GM12892 (cell line): ENCODE measurements around the gene IL6R.

Experiments used
- POLR2AphosphoS5 ChIP-seq: IDR thresholded peaks from 2 replicates; pipeline ENCODE4 v1.6.1; 2011; ENCODE audit warnings: low read depth, low read length, control low read depth
- TAF1 ChIP-seq: IDR thresholded peaks from 2 replicates; pipeline ENCODE4 v1.6.1; 2011; ENCODE audit warnings: low read depth, mild to moderate bottlenecking, control low read depth, low read length, borderline replicate concordance

- TF ChIP-seq POLR2AphosphoS5 (no peak), TAF1 (no peak)
These were observed 31.3 kb downstream of the IL6R start for GRCh38 chr1:154436433-154436832.
